CD8-positive, alpha-beta memory T cell (primary cell): ENCODE data around the gene WDR45B. TPM values are rescaled to one million over a fixed set of nuclear protein-coding genes. Genes with fewer than 3 reads are reported as not detected.

ENCODE experiments used
- CTCF ChIA-PET: fragments of 350-600 bp; sonication (Branson Sonifier 250); formaldehyde crosslinking; loops from one replicate; lab custom pipeline; 2021; ENCODE audit warnings: antibody characterized with exemption; lab: Charles Lee
- POLR2A ChIA-PET: fragments of 350-600 bp; sonication (Branson Sonifier 250); formaldehyde crosslinking; loops from one replicate; lab custom pipeline; 2021; ENCODE audit warnings: antibody characterized with exemption; lab: Charles Lee
- DNase-seq, 5 donors: peaks; one replicate each; pipeline versions ENCODE4 v3.0.0 to v3.0.0-alpha.2; 2020 to 2022; ENCODE audit warnings: mixed read lengths in 1 of 5
- H3K27ac ChIP-seq: one replicate; pipeline ENCODE4 v1.7.0; 2013; ENCODE audit warnings: low read depth, mild to moderate bottlenecking, low read length, moderate library complexity
- H3K27me3 ChIP-seq: 2 replicates; pipeline ENCODE4 v1.7.0; 2013; ENCODE audit warnings: low read length, mild to moderate bottlenecking; ENCODE audit not compliant: insufficient read depth, poor library complexity, severe bottlenecking
- H3K36me3 ChIP-seq: 2 replicates; pipeline ENCODE4 v1.7.0; 2013; ENCODE audit warnings: mild to moderate bottlenecking, low read length, moderate library complexity; ENCODE audit not compliant: insufficient read depth
- H3K4me1 ChIP-seq: 2 replicates; pipeline ENCODE4 v1.7.0; 2013; ENCODE audit warnings: mild to moderate bottlenecking, low read length, moderate library complexity; ENCODE audit not compliant: insufficient read depth
- H3K4me3 ChIP-seq: 2 replicates; pipeline ENCODE4 v1.7.0; 2013; ENCODE audit warnings: mild to moderate bottlenecking, low read length
- H3K9me3 ChIP-seq: 2 replicates; pipeline ENCODE4 v1.7.0; 2013; ENCODE audit warnings: mild to moderate bottlenecking, low read length
- H3K27ac Mint-ChIP-seq, 8 donors: one replicate each; pipeline ENCODE4 v1.8.0; 2020 to 2021; ENCODE audit warnings: mixed read lengths in 8 of 8, mild to moderate bottlenecking in 6 of 8, inconsistent platforms in 3 of 8, moderate library complexity in 3 of 8
- H3K27me3 Mint-ChIP-seq, 2 donors: one replicate each; pipeline ENCODE4 v1.8.0; 2020 to 2021; ENCODE audit warnings: mixed read lengths in 2 of 2, mild to moderate bottlenecking in 1 of 2, moderate library complexity in 1 of 2
- H3K36me3 Mint-ChIP-seq, 3 donors: one replicate each; pipeline ENCODE4 v1.8.0; 2020 to 2021; ENCODE audit warnings: mixed read lengths in 3 of 3, inconsistent platforms in 1 of 3, mild to moderate bottlenecking in 1 of 3
- H3K4me1 Mint-ChIP-seq, 3 donors: one replicate each; pipeline ENCODE4 v1.8.0; 2020 to 2021; ENCODE audit warnings: mixed read lengths in 3 of 3, inconsistent platforms in 1 of 3, mild to moderate bottlenecking in 1 of 3
- H3K4me3 Mint-ChIP-seq, 7 donors: one replicate each; pipeline ENCODE4 v1.8.0; 2020 to 2021; ENCODE audit warnings: mixed read lengths in 7 of 7, mild to moderate bottlenecking in 6 of 7, moderate library complexity in 4 of 7, inconsistent platforms in 2 of 7
- H3K9me3 Mint-ChIP-seq, 5 donors: one replicate each; pipeline ENCODE4 v1.8.0; 2020 to 2022; ENCODE audit warnings: mixed read lengths in 5 of 5, mild to moderate bottlenecking in 3 of 5, moderate library complexity in 2 of 5, inconsistent platforms in 1 of 5
- polyA plus RNA-seq: library from polyadenylated mRNA; unstranded; fragments of 300-500 nt; fragmentation: Illumina TruSeq; gene quantifications from one replicate; pipeline ENCODE4 v1.2.3, GENCODE V29; 2021
- total RNA-seq, 2 experiments: library from RNA; stranded (reverse); gene quantifications; one replicate each; pipeline ENCODE4 v1.2.3, GENCODE V29; 2021

The WDR45B gene
- total and polyA plus RNA-seq, 3 experiments from 2014 or later = 41.9 to 50.1 (median 49.1) TPM

GRCh38 chr17:82614095-82614631 lies 34.1 kb downstream of the WDR45B start:
- POLR2A ChIA-PET = no interaction called here
- Mint-ChIP-seq H3K9me3 (no peaks in the 10 kb centered on the region), H3K36me3 (peaks cover 12 to 79% (median 16%) of the 10 kb centered on the region in 3 donors), H3K4me3 (no peak overlapping the region), H3K27me3 (no peaks in the 10 kb centered on the region), H3K27ac (no peak overlapping the region), H3K4me1 (peaks cover 0 to 8% (median 5%) of the 10 kb centered on the region in 3 donors)
- DNase-seq = no peak
- H3K27me3 ChIP-seq = no peaks in the 10 kb centered on the region
- H3K9me3 ChIP-seq = no peaks in the 10 kb centered on the region
- H3K4me1 ChIP-seq = no peaks in the 10 kb centered on the region
- CTCF ChIA-PET = no interaction called here
- no peak overlapping the region for H3K4me3 ChIP-seq
- H3K27ac ChIP-seq = no peak overlapping the region
- H3K36me3 ChIP-seq = peaks cover 46% of the 10 kb centered on the region

GRCh38 chr17:82613283-82614094 lies 34.8 kb downstream of the WDR45B start:
- no peak overlapping the region for H3K4me3 Mint-ChIP-seq
- H3K27me3 ChIP-seq = no peaks in the 10 kb centered on the region
- peaks cover 12 to 77% (median 13%) of the 10 kb centered on the region in 3 donors for H3K36me3 Mint-ChIP-seq
- ChIA-PET CTCF (no interaction called here), POLR2A (no interaction called here)
- H3K27ac Mint-ChIP-seq = no peak overlapping the region
- H3K4me3 ChIP-seq = no peak overlapping the region
- no peak for DNase-seq
- H3K27me3 Mint-ChIP-seq = no peaks in the 10 kb centered on the region
- no peaks in the 10 kb centered on the region for H3K9me3 Mint-ChIP-seq
- no peak overlapping the region for H3K27ac ChIP-seq
- peaks cover 39% of the 10 kb centered on the region for H3K36me3 ChIP-seq
- H3K4me1 ChIP-seq = no peaks in the 10 kb centered on the region
- H3K9me3 ChIP-seq = no peaks in the 10 kb centered on the region
- H3K4me1 Mint-ChIP-seq = peaks cover 0 to 8% (median 5%) of the 10 kb centered on the region in 3 donors

- Mint-ChIP-seq H3K27ac (peak overlapping the region in 2 of 8 donors; percentile 19 to 65), H3K4me3 (no peak overlapping the region), H3K27me3 (no peaks in the 10 kb centered on the region), H3K4me1 (peaks cover 0 to 8% (median 5%) of the 10 kb centered on the region in 3 donors), H3K36me3 (peaks cover 12 to 70% (median 13%) of the 10 kb centered on the region in 3 donors), H3K9me3 (no peaks in the 10 kb centered on the region)
- H3K4me1 ChIP-seq = no peaks in the 10 kb centered on the region
- no peaks in the 10 kb centered on the region for H3K9me3 ChIP-seq
- POLR2A ChIA-PET = no interaction called here
- no peaks in the 10 kb centered on the region for H3K27me3 ChIP-seq
- DNase-seq = no peak
- CTCF ChIA-PET = no interaction called here
- no peak overlapping the region for H3K27ac ChIP-seq
- H3K4me3 ChIP-seq = no peak overlapping the region
- peaks cover 32% of the 10 kb centered on the region for H3K36me3 ChIP-seq
Measured at GRCh38 chr17:82611140-82612058, 36.8 kb downstream of the WDR45B start.

GRCh38 chr17:82609655-82610054 lies 38.6 kb downstream of the WDR45B start:
- Mint-ChIP-seq H3K27me3 (no peaks in the 10 kb centered on the region), H3K9me3 (no peaks in the 10 kb centered on the region), H3K4me1 (peaks cover 0 to 8% (median 5%) of the 10 kb centered on the region in 3 donors), H3K36me3 (peaks cover 7 to 68% (median 13%) of the 10 kb centered on the region in 3 donors), H3K27ac (peak overlapping the region in 4 of 8 donors; percentile 7 to 64 (median 56)), H3K4me3 (no peak overlapping the region)
- Histone ChIP-seq H3K4me3 (no peak overlapping the region), H3K9me3 (no peaks in the 10 kb centered on the region), H3K4me1 (no peaks in the 10 kb centered on the region), H3K36me3 (peaks cover 28% of the 10 kb centered on the region), H3K27ac (no peak overlapping the region), H3K27me3 (no peaks in the 10 kb centered on the region)
- POLR2A ChIA-PET = no interaction called here
- no peak for DNase-seq
- CTCF ChIA-PET = no interaction called here

DNA sequence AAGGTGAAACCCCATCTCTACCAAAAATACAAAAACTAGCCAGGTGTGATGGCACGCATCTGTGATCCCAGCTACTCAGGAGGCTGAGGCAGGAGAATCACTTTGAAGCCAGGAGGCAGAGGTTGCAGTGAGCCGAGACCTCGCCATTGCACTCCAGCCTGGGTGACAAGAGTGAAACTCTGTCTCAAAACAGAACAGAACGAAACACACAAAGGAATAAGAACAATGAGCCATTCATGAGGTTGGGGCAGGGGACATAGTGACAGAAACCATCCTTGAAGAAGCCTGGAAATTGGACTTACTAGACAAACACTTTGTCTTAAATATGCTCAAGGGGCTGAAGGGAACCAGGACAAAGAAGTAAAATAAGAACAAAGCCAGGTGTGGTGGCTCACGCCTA lies 39.4 kb downstream of the WDR45B start:
- ChIA-PET CTCF (no interaction called here), POLR2A (no interaction called here)
- peaks cover 5 to 12% (median 5%) of the 10 kb centered on the region in 3 donors for H3K4me1 Mint-ChIP-seq

GRCh38 chr17:82605939-82606600 lies 42.2 kb downstream of the WDR45B start:
- H3K27ac Mint-ChIP-seq = peak overlapping the region in 2 of 8 donors; percentile 12 to 43
- POLR2A ChIA-PET = no interaction called here
- H3K4me1 Mint-ChIP-seq = peaks cover 5 to 12% (median 7%) of the 10 kb centered on the region in 3 donors
- H3K4me3 Mint-ChIP-seq = no peak overlapping the region
- peaks cover 0 to 74% (median 16%) of the 10 kb centered on the region in 3 donors for H3K36me3 Mint-ChIP-seq
- Histone ChIP-seq H3K4me1 (no peaks in the 10 kb centered on the region), H3K36me3 (peaks cover 42% of the 10 kb centered on the region), H3K27me3 (no peaks in the 10 kb centered on the region), H3K9me3 (no peaks in the 10 kb centered on the region), H3K27ac (no peak overlapping the region), H3K4me3 (no peak overlapping the region)
- CTCF ChIA-PET = no interaction called here
- DNase-seq = no peak
- no peaks in the 10 kb centered on the region for H3K27me3 Mint-ChIP-seq
- H3K9me3 Mint-ChIP-seq = no peaks in the 10 kb centered on the region

More for the DNA sequence above, 39.4 kb downstream of the WDR45B start:
- peaks cover 24% of the 10 kb centered on the region for H3K36me3 ChIP-seq
- peaks cover 3 to 70% (median 9%) of the 10 kb centered on the region in 3 donors for H3K36me3 Mint-ChIP-seq
- H3K9me3 Mint-ChIP-seq = no peaks in the 10 kb centered on the region
- no peaks in the 10 kb centered on the region for H3K27me3 Mint-ChIP-seq
- H3K27me3 ChIP-seq = no peaks in the 10 kb centered on the region
- no peaks in the 10 kb centered on the region for H3K4me1 ChIP-seq
- peak overlapping the region in 3 of 8 donors; percentile 64 to 89 (median 70) for H3K27ac Mint-ChIP-seq
- H3K9me3 ChIP-seq = no peaks in the 10 kb centered on the region
- H3K4me3 ChIP-seq = no peak overlapping the region
- DNase-seq = no peak
- no peak overlapping the region for H3K4me3 Mint-ChIP-seq
- H3K27ac ChIP-seq = no peak overlapping the region

GRCh38 chr17:82604532-82604931 lies 43.7 kb downstream of the WDR45B start:
- no peaks in the 10 kb centered on the region for H3K9me3 ChIP-seq
- H3K36me3 ChIP-seq = peaks cover 35% of the 10 kb centered on the region
- Mint-ChIP-seq H3K4me3 (no peak overlapping the region), H3K9me3 (no peaks in the 10 kb centered on the region), H3K4me1 (peaks cover 3 to 7% (median 7%) of the 10 kb centered on the region in 3 donors), H3K36me3 (peaks cover 0 to 80% (median 15%) of the 10 kb centered on the region in 3 donors), H3K27me3 (no peaks in the 10 kb centered on the region), H3K27ac (peak overlapping the region in 3 of 8 donors; percentile 19 to 71 (median 56))
- H3K4me1 ChIP-seq = no peaks in the 10 kb centered on the region
- POLR2A ChIA-PET = no interaction called here
- H3K27ac ChIP-seq = no peak overlapping the region
- no peak overlapping the region for H3K4me3 ChIP-seq
- no peaks in the 10 kb centered on the region for H3K27me3 ChIP-seq
- CTCF ChIA-PET = no interaction called here
- no peak for DNase-seq
